Superior temporal gyrus (tissue), 1 donor: ENCODE measurements around the gene CENPX.
"Not testable (repeated sequence)": the region's sequence is repeated elsewhere in the genome, so short reads cannot be mapped to it uniquely, and the experiment has no call there.

Source experiments
- DNase-seq: peaks from one replicate; pipeline ENCODE4 v3.0.0-alpha.2; 2016; ENCODE audit errors: extremely low spot score

The CENPX gene

GRCh38 chr17:81998691-81999438, 23.8 kb downstream of the CENPX start:
- DNase-seq = no peak

GRCh38 chr17:81998212-81998611, 24.5 kb downstream of the CENPX start:
- no peak for DNase-seq

GRCh38 chr17:81996757-81997441, 25.8 kb downstream of the CENPX start:
- DNase-seq = no peak

- no peak for DNase-seq
Observed at GRCh38 chr17:81996232-81996756, 26.4 kb downstream of the CENPX start.

GRCh38 chr17:81995463-81996231, 27.0 kb downstream of the CENPX start:
- no peak for DNase-seq

GRCh38 chr17:81994593-81995462, 27.9 kb downstream of the CENPX start:
- no peak for DNase-seq

- DNase-seq = no peak
Observed at GRCh38 chr17:81993729-81994592, 28.7 kb downstream of the CENPX start.

GRCh38 chr17:81992306-81993102, 30.2 kb downstream of the CENPX start:
- DNase-seq = no peak

GRCh38 chr17:81991684-81992305, 30.9 kb downstream of the CENPX start:
- peak; percentile 20 for DNase-seq

- no peak for DNase-seq
Observed at GRCh38 chr17:81990836-81991683, 31.6 kb downstream of the CENPX start.

GRCh38 chr17:81987161-81987770, 35.4 kb downstream of the CENPX start:
- DNase-seq = no peak

GRCh38 chr17:81986606-81987005, 36.1 kb downstream of the CENPX start:
- DNase-seq = no peak

- no peak for DNase-seq
Observed at GRCh38 chr17:81984773-81985410, 37.8 kb downstream of the CENPX start.

- DNase-seq = no peak
Observed at GRCh38 chr17:81983639-81984373, 38.9 kb downstream of the CENPX start.

GRCh38 chr17:81983011-81983638, 39.6 kb downstream of the CENPX start:
- no peak for DNase-seq

GRCh38 chr17:81981511-81981910, 41.2 kb downstream of the CENPX start:
- DNase-seq = not testable (repeated sequence)
